GM18909 (cell line): ENCODE measurements around the gene USP13.

Source experiments
- ATAC-seq: cut with Tn5 transposase; IDR thresholded peaks from one replicate; pipeline ENCODE4 v1.9.1; 2021; ENCODE audit warnings: mild to moderate bottlenecking; ENCODE audit not compliant: unreplicated experiment, poor library complexity

The USP13 gene

DNA sequence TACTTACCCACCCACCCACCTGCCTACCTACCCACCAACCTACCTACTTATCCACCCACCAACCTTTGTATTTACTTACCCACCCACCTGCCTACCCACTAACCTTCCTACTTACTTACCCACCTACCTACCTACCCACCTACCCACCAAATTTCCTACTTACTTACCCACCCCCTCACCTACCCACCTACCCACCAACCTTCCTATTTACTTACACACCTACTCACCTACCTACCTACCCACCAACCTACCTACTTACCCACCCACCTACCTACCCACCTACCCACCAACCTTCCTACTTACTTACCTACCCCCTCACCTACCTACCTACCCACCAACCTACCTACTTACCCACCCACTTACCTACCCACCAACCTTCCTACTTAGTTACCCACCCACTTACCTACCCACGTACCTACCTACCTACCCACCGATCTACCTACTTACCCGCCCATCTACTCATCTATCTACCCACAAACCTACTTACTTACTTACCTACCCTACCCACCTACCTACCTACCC lies 179.6 kb downstream of the USP13 start:
- no peak for ATAC-seq

DNA sequence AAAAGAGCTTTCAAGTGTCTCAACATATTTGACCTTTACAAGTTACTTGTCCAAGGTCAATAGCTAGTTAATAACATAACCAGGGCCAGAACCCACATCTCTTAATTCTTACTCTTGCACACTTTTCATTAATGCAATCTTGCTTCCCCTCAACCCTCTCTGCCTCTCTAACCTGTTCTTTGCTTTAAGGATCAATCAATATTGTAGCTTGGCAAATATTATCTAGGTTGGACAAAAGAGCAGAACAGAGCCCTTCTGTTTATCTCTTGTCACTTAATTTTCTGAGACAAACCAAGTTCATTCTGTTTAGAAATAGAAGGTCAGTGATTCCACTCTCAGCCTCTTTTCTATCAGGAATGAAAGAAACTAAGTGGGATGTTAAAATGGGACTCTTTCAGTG lies 180.5 kb downstream of the USP13 start:
- no peak for ATAC-seq

DNA sequence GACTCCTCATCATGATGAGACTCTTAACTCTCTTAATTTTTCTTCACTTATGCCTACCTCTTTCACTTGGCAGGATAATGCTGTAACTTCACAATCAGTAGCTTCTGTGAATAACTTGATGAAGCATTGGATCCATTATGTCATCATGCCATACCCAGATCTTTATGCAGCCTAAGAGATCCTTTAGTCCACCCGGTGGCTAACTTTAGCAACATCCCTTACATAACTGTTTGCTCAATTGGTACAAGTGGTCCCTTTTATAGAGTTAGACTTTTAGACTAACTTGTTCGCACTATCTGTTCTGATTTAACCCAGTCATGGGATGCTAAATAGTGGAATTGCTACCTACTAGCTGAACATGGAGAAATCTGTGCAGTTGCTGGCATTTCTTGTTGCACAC lies 184.5 kb downstream of the USP13 start:
- no peak for ATAC-seq
